ENCODE data around the gene CNIH4.

DNA sequence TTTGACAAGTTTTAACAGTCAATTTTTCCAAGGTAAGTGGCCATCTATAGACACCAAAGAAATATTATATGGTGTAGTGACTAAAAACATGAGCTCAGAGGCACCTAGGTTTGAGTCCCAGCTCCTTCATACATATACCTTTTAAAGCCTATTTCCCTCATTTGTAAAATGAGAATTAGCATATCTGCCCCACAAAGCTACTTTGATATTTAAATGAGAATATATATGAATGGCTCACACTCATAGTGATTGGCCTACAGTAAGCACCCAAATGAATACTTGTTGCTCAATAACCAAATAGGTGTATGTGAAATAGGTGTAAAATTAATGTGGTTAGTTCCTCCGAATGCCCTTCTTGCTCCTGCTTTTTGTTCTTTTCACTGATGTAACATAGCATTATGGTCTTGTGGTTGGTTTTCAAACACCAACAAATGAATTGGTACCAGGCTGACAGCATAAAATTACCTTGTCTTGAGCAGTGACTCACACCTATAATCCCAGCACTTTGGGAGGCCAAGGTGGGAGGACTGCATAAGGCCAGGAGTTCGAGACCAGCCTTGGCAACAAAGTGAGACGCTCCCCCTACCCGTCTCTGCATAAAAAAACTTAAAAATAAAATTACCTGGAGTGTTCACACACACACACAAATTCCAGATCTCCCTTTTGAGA is 25.3 kb downstream of the CNIH4 start:
- TF ChIP-seq, protein P1, sequence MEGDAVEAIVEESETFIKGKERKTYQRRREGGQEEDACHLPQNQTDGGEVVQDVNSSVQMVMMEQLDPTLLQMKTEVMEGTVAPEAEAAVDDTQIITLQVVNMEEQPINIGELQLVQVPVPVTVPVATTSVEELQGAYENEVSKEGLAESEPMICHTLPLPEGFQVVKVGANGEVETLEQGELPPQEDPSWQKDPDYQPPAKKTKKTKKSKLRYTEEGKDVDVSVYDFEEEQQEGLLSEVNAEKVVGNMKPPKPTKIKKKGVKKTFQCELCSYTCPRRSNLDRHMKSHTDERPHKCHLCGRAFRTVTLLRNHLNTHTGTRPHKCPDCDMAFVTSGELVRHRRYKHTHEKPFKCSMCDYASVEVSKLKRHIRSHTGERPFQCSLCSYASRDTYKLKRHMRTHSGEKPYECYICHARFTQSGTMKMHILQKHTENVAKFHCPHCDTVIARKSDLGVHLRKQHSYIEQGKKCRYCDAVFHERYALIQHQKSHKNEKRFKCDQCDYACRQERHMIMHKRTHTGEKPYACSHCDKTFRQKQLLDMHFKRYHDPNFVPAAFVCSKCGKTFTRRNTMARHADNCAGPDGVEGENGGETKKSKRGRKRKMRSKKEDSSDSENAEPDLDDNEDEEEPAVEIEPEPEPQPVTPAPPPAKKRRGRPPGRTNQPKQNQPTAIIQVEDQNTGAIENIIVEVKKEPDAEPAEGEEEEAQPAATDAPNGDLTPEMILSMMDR (IDR thresholded peaks at IDR 0.05; ENCODE audit: insufficient read depth, low read depth, low read length) = no peak
- no peak for TF ChIP-seq EZH2 (IDR thresholded peaks at IDR 0.05; ENCODE audit: insufficient read depth, low read length)

All from astrocyte (in vitro differentiated cells and primary cell).